ENCODE measurements around the gene ARIH1.

DNA sequence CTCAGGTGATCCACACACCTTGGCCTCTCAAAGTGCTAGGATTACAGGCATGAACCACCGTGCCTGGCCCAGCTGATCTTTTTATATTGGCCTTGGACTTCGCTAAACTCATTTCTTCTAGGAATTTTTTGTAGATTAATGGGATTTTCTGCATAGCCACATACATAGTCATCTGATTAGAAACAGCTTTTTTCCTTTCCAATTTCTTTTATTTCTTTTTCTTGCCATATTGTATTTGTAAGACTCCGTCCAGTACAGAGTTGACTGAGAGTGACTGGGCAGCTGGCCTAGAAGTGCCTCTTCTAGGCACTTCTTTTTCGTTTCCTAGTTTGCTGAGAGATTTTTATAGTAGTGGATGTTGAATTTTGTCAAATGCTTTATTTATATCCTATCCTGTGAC, 37.4 kb downstream of the ARIH1 start:
- TF ChIP-seq, protein P1, sequence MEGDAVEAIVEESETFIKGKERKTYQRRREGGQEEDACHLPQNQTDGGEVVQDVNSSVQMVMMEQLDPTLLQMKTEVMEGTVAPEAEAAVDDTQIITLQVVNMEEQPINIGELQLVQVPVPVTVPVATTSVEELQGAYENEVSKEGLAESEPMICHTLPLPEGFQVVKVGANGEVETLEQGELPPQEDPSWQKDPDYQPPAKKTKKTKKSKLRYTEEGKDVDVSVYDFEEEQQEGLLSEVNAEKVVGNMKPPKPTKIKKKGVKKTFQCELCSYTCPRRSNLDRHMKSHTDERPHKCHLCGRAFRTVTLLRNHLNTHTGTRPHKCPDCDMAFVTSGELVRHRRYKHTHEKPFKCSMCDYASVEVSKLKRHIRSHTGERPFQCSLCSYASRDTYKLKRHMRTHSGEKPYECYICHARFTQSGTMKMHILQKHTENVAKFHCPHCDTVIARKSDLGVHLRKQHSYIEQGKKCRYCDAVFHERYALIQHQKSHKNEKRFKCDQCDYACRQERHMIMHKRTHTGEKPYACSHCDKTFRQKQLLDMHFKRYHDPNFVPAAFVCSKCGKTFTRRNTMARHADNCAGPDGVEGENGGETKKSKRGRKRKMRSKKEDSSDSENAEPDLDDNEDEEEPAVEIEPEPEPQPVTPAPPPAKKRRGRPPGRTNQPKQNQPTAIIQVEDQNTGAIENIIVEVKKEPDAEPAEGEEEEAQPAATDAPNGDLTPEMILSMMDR (IDR thresholded peaks at IDR 0.05 in 2 of 3, conservative IDR thresholded peaks at IDR 0.05 in 1 of 3; ENCODE audit: borderline replicate concordance in 1 of 3, insufficient read depth in 1 of 3, low read depth in 2 of 3, low read length in 2 of 3) = no peak
- no peak for TF ChIP-seq YY1 (IDR thresholded peaks at IDR 0.05; ENCODE audit: extremely low read depth, insufficient replicate concordance, low read depth, low read length)
- TF ChIP-seq, protein P2, sequence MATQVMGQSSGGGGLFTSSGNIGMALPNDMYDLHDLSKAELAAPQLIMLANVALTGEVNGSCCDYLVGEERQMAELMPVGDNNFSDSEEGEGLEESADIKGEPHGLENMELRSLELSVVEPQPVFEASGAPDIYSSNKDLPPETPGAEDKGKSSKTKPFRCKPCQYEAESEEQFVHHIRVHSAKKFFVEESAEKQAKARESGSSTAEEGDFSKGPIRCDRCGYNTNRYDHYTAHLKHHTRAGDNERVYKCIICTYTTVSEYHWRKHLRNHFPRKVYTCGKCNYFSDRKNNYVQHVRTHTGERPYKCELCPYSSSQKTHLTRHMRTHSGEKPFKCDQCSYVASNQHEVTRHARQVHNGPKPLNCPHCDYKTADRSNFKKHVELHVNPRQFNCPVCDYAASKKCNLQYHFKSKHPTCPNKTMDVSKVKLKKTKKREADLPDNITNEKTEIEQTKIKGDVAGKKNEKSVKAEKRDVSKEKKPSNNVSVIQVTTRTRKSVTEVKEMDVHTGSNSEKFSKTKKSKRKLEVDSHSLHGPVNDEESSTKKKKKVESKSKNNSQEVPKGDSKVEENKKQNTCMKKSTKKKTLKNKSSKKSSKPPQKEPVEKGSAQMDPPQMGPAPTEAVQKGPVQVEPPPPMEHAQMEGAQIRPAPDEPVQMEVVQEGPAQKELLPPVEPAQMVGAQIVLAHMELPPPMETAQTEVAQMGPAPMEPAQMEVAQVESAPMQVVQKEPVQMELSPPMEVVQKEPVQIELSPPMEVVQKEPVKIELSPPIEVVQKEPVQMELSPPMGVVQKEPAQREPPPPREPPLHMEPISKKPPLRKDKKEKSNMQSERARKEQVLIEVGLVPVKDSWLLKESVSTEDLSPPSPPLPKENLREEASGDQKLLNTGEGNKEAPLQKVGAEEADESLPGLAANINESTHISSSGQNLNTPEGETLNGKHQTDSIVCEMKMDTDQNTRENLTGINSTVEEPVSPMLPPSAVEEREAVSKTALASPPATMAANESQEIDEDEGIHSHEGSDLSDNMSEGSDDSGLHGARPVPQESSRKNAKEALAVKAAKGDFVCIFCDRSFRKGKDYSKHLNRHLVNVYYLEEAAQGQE (IDR thresholded peaks at IDR 0.05; ENCODE audit: low read depth) = no peak
- TF ChIP-seq EGR1 (IDR thresholded peaks at IDR 0.05; ENCODE audit: low read depth) = no peak
- TF ChIP-seq CEBPB (IDR thresholded peaks at IDR 0.05; ENCODE audit: low read depth) = no peak
- TF ChIP-seq RAD21 (IDR thresholded peaks at IDR 0.05; ENCODE audit: low read depth) = no peak
- no peak for TF ChIP-seq POLR2A (IDR thresholded peaks at IDR 0.05; ENCODE audit: borderline replicate concordance, extremely low read depth, insufficient read depth, insufficient read length)
- TF ChIP-seq POLR2AphosphoS5 (IDR thresholded peaks at IDR 0.05; ENCODE audit: low read depth, low read length) = no peak
- no peak for TF ChIP-seq TCF7L2 (IDR thresholded peaks at IDR 0.05; ENCODE audit: borderline replicate concordance, extremely low read depth, insufficient read depth, insufficient read length)
- TF ChIP-seq ELF1 (IDR thresholded peaks at IDR 0.05; ENCODE audit: borderline replicate concordance, low read depth) = no peak
- TF ChIP-seq ZNF274 (IDR thresholded peaks at IDR 0.05; ENCODE audit: low read depth, low read length) = no peak

Data from HCT116 (cell line).